Osteoblast (primary cell): ENCODE data around the gene GAPDH. TPM values are rescaled to one million over a fixed set of nuclear protein-coding genes. Genes with fewer than 3 reads are reported as not detected.

Experiments
- DNase-seq: peaks from one replicate; pipeline ENCODE4 v3.0.0; 2011; ENCODE audit warnings: low spot score, mixed read lengths; ENCODE audit not compliant: insufficient read length; ENCODE audit errors: missing footprints
- H2AFZ ChIP-seq: 2 replicates; pipeline ENCODE4 v1.6.0; 2011; ENCODE audit warnings: mild to moderate bottlenecking, low read length
- H3K27ac ChIP-seq: 2 replicates; pipeline ENCODE4 v1.5.1; 2011; ENCODE audit warnings: mild to moderate bottlenecking, low read depth, low read length, moderate library complexity
- H3K27me3 ChIP-seq: 2 replicates; pipeline ENCODE4 v1.6.0; 2012; ENCODE audit warnings: mild to moderate bottlenecking, control low read depth, inconsistent platforms, low read length, moderate library complexity; ENCODE audit not compliant: insufficient read depth
- H3K36me3 ChIP-seq: 2 replicates; pipeline ENCODE4 v1.5.1; 2011; ENCODE audit warnings: mild to moderate bottlenecking, low read length, control low read depth, moderate library complexity; ENCODE audit not compliant: insufficient read depth
- H3K4me1 ChIP-seq: 2 replicates; pipeline ENCODE4 v1.5.1; 2011; ENCODE audit warnings: mild to moderate bottlenecking, low read length, control low read depth, moderate library complexity; ENCODE audit not compliant: insufficient read depth
- H3K4me2 ChIP-seq: 2 replicates; pipeline ENCODE4 v1.6.0; 2011; ENCODE audit warnings: mild to moderate bottlenecking, low read length; ENCODE audit not compliant: insufficient read depth
- H3K4me3 ChIP-seq: fragments of 200-600 bp; sonication (generic); 3 replicates; pipeline ENCODE4 v1.5.1; 2012; ENCODE audit warnings: mild to moderate bottlenecking, low read length, inconsistent platforms; ENCODE audit not compliant: insufficient read depth
- H3K79me2 ChIP-seq: 2 replicates; pipeline ENCODE4 v1.6.0; 2012; ENCODE audit warnings: mild to moderate bottlenecking, low read length, control low read depth, inconsistent platforms; ENCODE audit not compliant: insufficient read depth
- H3K9me3 ChIP-seq: 2 replicates; pipeline ENCODE4 v1.5.1; 2011; ENCODE audit warnings: low read depth, low read length, control low read depth
- H4K20me1 ChIP-seq: 2 replicates; pipeline ENCODE4 v1.6.0; 2012; ENCODE audit warnings: mild to moderate bottlenecking, low read length, control low read depth; ENCODE audit not compliant: insufficient read depth
- CTCF ChIP-seq: IDR thresholded peaks from 2 replicates; pipeline ENCODE4 v1.5.1; 2011; ENCODE audit warnings: mild to moderate bottlenecking, low read depth, low read length, moderate library complexity; ENCODE audit errors: extremely low read depth
- total RNA-seq: library from RNA; depleted of rRNA; stranded (reverse); fragments of >200 nt; gene quantifications from 2 replicates; pipeline ENCODE4 v1.2.3, GENCODE V29; 2012

GAPDH gene
- total RNA-seq, 1 donor, result 5,173 TPM

DNA sequence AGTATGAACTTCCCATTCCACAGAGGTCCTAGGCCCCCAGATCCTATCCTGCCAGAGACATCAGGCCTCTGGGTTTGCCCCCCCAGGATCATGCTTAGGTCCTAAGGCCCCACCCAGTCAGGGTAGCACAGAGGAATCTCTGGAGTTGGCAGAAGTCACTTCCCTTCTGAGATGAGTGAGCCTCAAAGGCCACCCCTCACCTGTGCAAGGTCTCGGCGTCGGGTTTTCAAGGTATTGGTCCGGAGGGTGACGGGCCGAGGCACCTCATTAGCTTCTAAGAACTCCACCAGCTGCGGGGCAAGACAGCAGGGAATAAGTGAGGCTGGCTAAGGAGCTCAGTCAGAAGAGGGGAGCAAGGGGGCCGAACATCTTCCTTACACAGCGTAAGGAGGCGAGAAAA, 28.6 kb downstream of the GAPDH start:
- TF ChIP-seq CTCF, result no peak
- no peaks in the 10 kb centered on the region for H3K4me1 ChIP-seq
- no peaks in the 10 kb centered on the region for H3K27me3 ChIP-seq
- no peak overlapping the region for H3K4me3 ChIP-seq
- peak; percentile 3 for DNase-seq
- H3K36me3 ChIP-seq, result peaks cover 63% of the 10 kb centered on the region
- no peak overlapping the region for H3K27ac ChIP-seq
- no peak overlapping the region for H2AFZ ChIP-seq
- H3K79me2 ChIP-seq, result peaks cover 39% of the 10 kb centered on the region
- H3K4me2 ChIP-seq, result no peak overlapping the region
- H4K20me1 ChIP-seq, result peaks cover 6% of the 10 kb centered on the region
- H3K9me3 ChIP-seq, result no peaks in the 10 kb centered on the region

DNA sequence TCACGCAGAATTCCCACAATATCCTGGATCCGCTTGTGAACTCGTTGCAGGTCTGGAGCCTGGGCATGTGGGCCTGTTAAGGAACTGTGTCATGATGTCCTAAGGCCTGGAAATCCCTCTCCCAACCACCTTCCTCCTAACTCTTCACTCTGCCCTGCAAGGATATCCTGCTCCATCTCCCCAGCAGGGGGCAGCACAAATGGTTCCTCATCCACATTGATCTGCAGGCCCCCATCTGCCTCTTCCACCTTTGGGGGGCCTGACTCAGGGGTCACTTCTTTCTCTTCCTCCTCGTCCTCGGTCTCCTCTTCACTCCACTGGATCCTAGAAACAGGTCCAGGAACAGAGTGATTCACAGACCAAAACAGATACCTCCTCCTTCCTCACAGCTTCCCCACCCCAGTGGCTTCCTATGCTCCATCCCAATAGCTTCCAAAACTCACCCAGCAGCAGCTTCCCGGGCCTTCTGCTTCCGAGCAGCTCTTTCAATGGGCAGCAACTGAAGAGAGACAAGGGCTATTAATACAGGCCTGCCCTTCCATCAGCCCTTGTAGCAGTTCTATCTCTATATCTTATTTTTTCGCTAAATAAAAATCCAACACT, 29.2 kb downstream of the GAPDH start:
- peak; percentile 89 for TF ChIP-seq CTCF
- H3K36me3 ChIP-seq, result peaks cover 63% of the 10 kb centered on the region

GRCh38 chr12:6567112-6567670, 32.9 kb downstream of the GAPDH start:
- Histone ChIP-seq H3K4me2 (peak overlapping the region; percentile 83), H4K20me1 (peaks cover 10% of the 10 kb centered on the region), H3K36me3 (peaks cover 64% of the 10 kb centered on the region), H3K4me1 (peaks cover 3% of the 10 kb centered on the region), H3K27me3 (no peaks in the 10 kb centered on the region), H3K79me2 (peaks cover 43% of the 10 kb centered on the region), H3K9me3 (no peaks in the 10 kb centered on the region), H3K27ac (peak overlapping the region; percentile 85), H2AFZ (no peak overlapping the region), H3K4me3 (peak overlapping the region; percentile 97)
- no peak for TF ChIP-seq CTCF
- peak; percentile 45 for DNase-seq

More for the DNA sequence above, 29.2 kb downstream of the GAPDH start:
- Histone ChIP-seq H4K20me1 (peaks cover 7% of the 10 kb centered on the region), H3K27ac (no peak overlapping the region), H3K4me1 (no peaks in the 10 kb centered on the region), H3K27me3 (no peaks in the 10 kb centered on the region), H3K9me3 (no peaks in the 10 kb centered on the region), H3K4me2 (no peak overlapping the region), H3K4me3 (no peak overlapping the region), H3K79me2 (peaks cover 42% of the 10 kb centered on the region), H2AFZ (no peak overlapping the region)
- DNase-seq, result peak; percentile 91

DNA sequence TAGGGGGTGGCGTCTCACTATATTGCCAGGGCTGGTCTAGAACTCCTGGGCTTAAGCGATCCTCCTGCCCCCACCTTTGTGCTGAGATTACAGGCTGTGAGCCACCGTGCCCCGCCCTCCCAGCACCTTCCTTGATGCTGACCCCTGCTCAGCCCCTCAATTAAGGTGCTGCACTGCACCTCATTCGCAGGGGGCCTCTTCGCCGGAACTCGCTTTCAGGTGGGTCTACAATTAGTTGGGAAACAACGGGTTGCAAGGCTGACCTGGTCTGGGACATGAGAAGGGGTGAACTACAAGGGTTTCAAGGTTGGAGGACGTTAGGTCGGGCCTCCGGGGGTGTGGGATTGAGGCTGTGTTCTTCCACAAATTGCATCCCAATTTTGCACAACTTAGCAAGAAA, 35.0 kb downstream of the GAPDH start:
- DNase-seq, result no peak
- Histone ChIP-seq H3K36me3 (peaks cover 73% of the 10 kb centered on the region), H3K79me2 (peaks cover 33% of the 10 kb centered on the region)

More for the DNA sequence above, 35.0 kb downstream of the GAPDH start:
- peaks cover 3% of the 10 kb centered on the region for H3K4me1 ChIP-seq
- no peak overlapping the region for H3K4me3 ChIP-seq
- H3K27ac ChIP-seq, result no peak overlapping the region
- peaks cover 8% of the 10 kb centered on the region for H4K20me1 ChIP-seq
- H3K4me2 ChIP-seq, result no peak overlapping the region
- H3K9me3 ChIP-seq, result no peaks in the 10 kb centered on the region
- no peaks in the 10 kb centered on the region for H3K27me3 ChIP-seq
- TF ChIP-seq CTCF, result no peak
- H2AFZ ChIP-seq, result no peak overlapping the region
